Mucosa of stomach (tissue), 1 donor: ENCODE data around the gene CCDC88C.
A peak's percentile ranks its signal among the peaks of the same experiment; 100 is the strongest.

Experiments
- H3K27me3 ChIP-seq: one replicate; pipeline ENCODE4 v1.7.0; 2013; ENCODE audit warnings: mild to moderate bottlenecking, low read length; ENCODE audit not compliant: control insufficient read depth, insufficient read depth
- H3K36me3 ChIP-seq: one replicate; pipeline ENCODE4 v1.7.0; 2013; ENCODE audit warnings: low read length; ENCODE audit not compliant: control insufficient read depth, insufficient read depth
- H3K4me1 ChIP-seq: one replicate; pipeline ENCODE4 v1.7.0; 2013; ENCODE audit warnings: mild to moderate bottlenecking, low read length; ENCODE audit not compliant: control insufficient read depth, insufficient read depth
- H3K4me3 ChIP-seq: one replicate; pipeline ENCODE4 v1.7.0; 2013; ENCODE audit warnings: low read length
- H3K9ac ChIP-seq: one replicate; pipeline ENCODE4 v1.7.0; 2013; ENCODE audit warnings: mild to moderate bottlenecking, low read length, moderate library complexity
- H3K9me3 ChIP-seq: one replicate; pipeline ENCODE4 v1.7.0; 2013; ENCODE audit warnings: mild to moderate bottlenecking, low read length, moderate library complexity; ENCODE audit not compliant: control insufficient read depth
- donor health status: Pancreatic carcinoma.

Gene CCDC88C

DNA sequence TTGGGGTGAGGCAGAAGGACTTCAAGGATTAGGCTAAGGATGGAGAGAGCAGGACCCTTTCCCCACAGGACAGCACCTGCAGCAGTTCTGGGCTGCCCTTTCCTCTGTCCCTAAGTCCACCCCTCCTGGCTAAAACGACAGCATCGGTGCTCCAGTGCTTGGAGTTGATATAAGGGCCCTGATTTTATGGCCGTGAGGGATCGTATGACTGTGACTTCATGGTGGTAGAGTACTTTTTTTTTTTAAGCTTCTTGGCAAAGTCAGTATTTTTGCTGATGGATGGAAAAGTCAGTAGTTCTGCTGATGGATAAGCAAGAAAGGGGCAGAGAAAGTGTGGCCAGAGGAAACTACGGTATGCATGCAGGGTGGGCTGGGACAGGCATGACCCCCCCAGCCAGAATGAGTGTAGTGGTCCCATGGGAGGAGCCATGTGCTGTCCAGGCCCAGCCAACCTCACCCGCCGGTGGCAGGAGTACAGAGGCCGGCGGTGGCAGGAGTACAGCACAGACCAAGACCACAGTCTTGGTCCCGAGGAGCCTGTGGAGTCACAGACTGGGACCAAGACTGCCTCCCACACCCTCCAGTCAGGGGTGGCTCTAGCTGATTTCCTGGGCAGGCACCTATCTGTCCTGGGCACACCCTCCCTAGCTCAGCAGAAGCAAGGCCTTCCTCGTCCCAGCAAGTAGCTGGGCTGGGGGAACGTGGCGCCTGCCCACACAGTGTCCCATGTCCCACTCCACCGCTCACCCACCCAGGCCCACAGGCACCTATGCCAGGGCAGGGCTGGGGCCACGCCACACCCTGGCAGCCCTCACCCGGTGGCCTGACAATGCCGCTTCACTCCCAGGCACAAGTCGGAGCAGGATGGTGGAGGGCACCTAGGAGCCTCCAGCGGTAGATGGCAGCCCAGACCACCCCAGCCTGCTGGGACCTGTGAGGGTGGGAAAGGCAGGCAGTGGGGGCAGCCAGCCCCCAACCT is 46.3 kb downstream of the CCDC88C start:
- H3K27me3 ChIP-seq = no peaks in the 10 kb centered on the region
- no peak overlapping the region for H3K9ac ChIP-seq
- H3K4me3 ChIP-seq = no peak overlapping the region
- no peaks in the 10 kb centered on the region for H3K36me3 ChIP-seq
- H3K9me3 ChIP-seq = no peaks in the 10 kb centered on the region
- H3K4me1 ChIP-seq = peaks cover 58% of the 10 kb centered on the region

GRCh38 chr14:91369628-91370445 is 47.8 kb downstream of the CCDC88C start:
- Histone ChIP-seq H3K4me1 (peaks cover 58% of the 10 kb centered on the region), H3K27me3 (no peaks in the 10 kb centered on the region), H3K9me3 (no peaks in the 10 kb centered on the region), H3K36me3 (no peaks in the 10 kb centered on the region), H3K4me3 (no peak overlapping the region), H3K9ac (peak overlapping the region; percentile 42)

DNA sequence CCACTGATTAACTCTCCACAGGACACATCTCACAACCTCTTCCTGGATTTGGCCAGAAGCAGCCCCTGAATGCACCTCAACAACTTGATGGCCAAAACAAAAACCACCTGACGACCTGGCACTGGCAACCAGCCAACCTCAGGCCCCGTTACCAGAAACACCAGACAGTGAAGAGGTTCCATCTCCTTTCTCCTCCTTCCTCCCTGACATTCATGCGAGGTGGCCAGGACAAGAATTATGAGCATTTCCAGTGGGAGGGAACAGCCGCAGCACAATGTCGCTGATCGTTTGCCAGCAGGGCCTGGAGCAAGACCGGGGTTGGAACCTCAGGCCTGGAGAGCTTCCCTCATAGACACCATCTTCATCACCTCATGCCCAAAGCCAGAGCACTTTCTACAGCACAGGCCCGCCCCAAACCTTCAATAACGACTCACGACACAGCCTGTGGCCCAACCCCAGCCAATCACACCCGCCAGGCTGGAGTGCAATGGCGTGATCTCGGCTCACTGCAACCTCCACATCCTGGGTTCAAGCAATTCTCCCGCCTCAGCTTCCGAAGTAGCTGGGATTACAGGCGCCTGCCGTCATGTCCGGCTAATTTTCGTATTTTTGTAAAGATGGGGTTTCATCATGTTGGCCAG is 48.7 kb downstream of the CCDC88C start:
- Histone ChIP-seq H3K9ac (no peak overlapping the region), H3K36me3 (no peaks in the 10 kb centered on the region), H3K27me3 (no peaks in the 10 kb centered on the region), H3K9me3 (no peaks in the 10 kb centered on the region), H3K4me3 (no peak overlapping the region), H3K4me1 (peaks cover 57% of the 10 kb centered on the region)

GRCh38 chr14:91367173-91368171 is 50.1 kb downstream of the CCDC88C start:
- Histone ChIP-seq H3K27me3 (no peaks in the 10 kb centered on the region), H3K9ac (no peak overlapping the region), H3K4me1 (peaks cover 43% of the 10 kb centered on the region), H3K36me3 (no peaks in the 10 kb centered on the region), H3K4me3 (no peak overlapping the region), H3K9me3 (no peaks in the 10 kb centered on the region)

GRCh38 chr14:91366749-91367148 is 50.9 kb downstream of the CCDC88C start:
- Histone ChIP-seq H3K36me3 (no peaks in the 10 kb centered on the region), H3K9me3 (no peaks in the 10 kb centered on the region), H3K4me1 (peaks cover 40% of the 10 kb centered on the region), H3K4me3 (no peak overlapping the region), H3K27me3 (no peaks in the 10 kb centered on the region), H3K9ac (no peak overlapping the region)

GRCh38 chr14:91365552-91365951 is 52.1 kb downstream of the CCDC88C start:
- Histone ChIP-seq H3K27me3 (no peaks in the 10 kb centered on the region), H3K4me1 (peaks cover 33% of the 10 kb centered on the region), H3K4me3 (no peak overlapping the region), H3K36me3 (no peaks in the 10 kb centered on the region), H3K9me3 (no peaks in the 10 kb centered on the region), H3K9ac (no peak overlapping the region)

DNA sequence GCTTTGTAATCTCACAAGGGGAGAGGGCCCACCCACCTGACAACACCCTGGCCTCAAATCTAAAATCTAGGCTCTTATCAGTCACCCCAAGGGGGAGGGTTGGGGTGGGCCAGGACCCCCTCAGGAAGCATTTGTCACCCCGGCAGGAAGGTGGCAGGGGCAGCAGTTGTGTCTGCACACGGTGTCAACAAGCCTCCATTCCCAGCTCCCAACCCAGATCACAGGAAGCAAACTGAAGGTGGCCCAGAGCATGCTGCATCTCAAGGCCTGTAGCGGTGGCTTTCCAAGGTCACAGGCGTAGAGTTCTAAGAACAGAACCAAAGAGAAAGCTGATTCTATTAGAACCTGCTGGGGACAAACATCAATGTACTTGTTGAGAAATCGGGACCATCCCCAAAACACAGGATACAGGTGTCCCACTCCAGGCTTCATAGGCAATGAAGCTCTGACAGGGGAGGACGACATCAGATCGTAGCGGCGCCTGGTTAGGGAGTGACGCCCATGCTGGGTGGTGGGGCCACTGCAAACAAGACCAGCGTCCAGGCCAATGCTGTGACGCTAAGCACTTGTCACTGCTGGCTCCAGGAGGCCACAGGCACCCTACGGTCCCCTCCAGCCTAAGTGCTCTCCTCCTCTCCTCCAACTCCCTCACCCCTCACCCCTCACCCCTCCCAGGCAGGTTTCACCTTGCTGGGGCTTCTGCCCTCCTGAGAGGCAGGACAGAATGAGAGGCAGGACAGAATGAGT is 52.9 kb downstream of the CCDC88C start:
- Histone ChIP-seq H3K9me3 (no peaks in the 10 kb centered on the region), H3K36me3 (no peaks in the 10 kb centered on the region), H3K27me3 (no peaks in the 10 kb centered on the region), H3K9ac (no peak overlapping the region), H3K4me1 (peaks cover 25% of the 10 kb centered on the region), H3K4me3 (no peak overlapping the region)

DNA sequence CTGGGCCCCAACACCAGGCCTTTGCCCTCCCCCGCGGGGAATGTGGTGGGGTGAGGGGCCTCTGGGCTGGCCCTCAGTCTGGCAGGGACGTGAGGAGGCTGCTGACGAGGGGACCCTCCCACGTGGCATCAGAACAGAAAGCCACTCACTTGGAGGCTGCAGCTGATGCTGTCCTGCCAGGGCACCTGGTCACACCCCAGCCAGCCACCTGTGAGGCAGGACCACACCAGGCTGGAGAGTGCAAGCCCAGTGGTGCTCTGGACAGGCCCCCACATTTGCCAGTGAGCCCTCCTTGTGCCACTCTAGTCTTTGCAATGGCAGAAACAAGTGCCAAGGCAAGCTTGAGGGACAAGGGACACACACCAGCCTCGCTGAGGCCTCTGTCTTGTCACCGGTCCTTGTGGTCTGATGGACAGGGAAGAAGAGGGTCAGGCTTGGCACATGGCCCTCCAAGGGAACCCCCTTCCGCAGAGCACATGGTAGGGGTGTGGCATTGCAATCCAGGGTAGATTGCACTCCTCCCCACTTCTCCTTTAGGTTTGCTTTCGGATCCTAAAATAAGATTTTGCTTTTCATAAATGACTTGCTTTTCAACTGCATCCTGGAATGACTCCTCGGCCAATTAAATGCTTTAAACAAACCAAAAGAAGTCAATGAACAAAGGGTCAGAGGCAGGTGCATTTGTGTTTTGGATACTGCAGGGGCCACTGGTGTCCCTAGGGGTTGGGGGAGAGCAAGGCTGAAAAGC is 53.7 kb downstream of the CCDC88C start:
- Histone ChIP-seq H3K9ac (no peak overlapping the region), H3K4me1 (peaks cover 22% of the 10 kb centered on the region)

GRCh38 chr14:91361233-91361811 is 56.3 kb downstream of the CCDC88C start:
- Histone ChIP-seq H3K4me1 (peaks cover 6% of the 10 kb centered on the region), H3K36me3 (peaks cover 6% of the 10 kb centered on the region), H3K9ac (no peak overlapping the region), H3K4me3 (no peak overlapping the region), H3K27me3 (no peaks in the 10 kb centered on the region), H3K9me3 (no peaks in the 10 kb centered on the region)

More for the DNA sequence above, 53.7 kb downstream of the CCDC88C start:
- Histone ChIP-seq H3K27me3 (no peaks in the 10 kb centered on the region), H3K9me3 (no peaks in the 10 kb centered on the region), H3K4me3 (no peak overlapping the region), H3K36me3 (no peaks in the 10 kb centered on the region)
